Measurements from ENCODE around the gene KCNF1.
A peak's percentile ranks its signal among the peaks of the same experiment; 100 is the strongest.

DNA sequence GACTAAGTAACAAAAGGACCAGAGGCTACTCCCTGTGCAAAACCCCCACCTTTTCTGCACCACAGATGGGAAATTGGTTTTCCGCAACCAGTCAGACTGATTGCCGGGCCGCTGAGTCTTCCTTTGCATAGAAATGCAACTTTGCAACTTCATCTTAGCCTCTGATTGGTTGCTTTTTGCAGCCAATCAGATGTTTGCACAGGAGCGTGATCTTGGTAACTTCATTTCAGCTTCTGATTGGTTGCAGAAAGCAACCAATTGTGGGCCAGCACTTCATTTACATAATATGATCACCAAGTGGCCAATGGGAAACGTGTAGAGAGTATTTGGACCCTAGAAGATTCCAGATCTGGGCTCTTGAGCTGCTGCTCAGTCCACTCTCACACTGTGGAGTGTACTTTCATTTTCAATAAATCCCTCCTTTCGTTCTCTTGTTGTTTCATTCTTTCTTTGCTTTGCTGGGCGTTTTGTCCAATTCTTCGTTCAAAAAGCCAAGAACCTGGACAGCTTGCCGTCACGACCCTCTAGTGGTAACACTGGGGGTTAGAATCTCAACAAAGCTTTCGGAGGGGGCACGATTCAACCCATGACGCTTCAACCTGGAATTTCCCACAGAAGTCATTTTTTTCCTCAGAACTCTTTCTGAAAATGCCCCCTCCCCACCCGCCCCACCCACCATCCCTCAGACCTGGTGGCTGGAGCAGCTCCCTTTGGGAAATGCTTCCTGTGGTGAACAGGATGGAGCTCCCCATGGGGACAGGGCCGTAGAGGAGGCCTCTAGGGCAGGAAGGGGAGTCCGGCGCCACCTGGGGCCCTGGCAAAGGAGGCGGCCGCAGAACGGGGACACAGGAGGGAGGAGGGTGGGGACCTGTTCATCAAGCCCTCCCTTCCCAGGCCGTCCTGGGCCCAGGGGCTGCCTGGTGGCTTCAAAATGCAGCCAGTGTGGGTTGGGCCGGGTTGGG is 31.8 kb upstream of the KCNF1 start:
- TF ChIP-seq, protein P1, sequence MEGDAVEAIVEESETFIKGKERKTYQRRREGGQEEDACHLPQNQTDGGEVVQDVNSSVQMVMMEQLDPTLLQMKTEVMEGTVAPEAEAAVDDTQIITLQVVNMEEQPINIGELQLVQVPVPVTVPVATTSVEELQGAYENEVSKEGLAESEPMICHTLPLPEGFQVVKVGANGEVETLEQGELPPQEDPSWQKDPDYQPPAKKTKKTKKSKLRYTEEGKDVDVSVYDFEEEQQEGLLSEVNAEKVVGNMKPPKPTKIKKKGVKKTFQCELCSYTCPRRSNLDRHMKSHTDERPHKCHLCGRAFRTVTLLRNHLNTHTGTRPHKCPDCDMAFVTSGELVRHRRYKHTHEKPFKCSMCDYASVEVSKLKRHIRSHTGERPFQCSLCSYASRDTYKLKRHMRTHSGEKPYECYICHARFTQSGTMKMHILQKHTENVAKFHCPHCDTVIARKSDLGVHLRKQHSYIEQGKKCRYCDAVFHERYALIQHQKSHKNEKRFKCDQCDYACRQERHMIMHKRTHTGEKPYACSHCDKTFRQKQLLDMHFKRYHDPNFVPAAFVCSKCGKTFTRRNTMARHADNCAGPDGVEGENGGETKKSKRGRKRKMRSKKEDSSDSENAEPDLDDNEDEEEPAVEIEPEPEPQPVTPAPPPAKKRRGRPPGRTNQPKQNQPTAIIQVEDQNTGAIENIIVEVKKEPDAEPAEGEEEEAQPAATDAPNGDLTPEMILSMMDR (IDR thresholded peaks at IDR 0.05; ENCODE audit: control extremely low read depth in 1 of 3, insufficient read depth in 1 of 3, low read depth in 1 of 3, low read length in 3 of 3) = peak in 2 of 3 experiments; percentile 4 to 5; a peak in 1 of 4 replicates
- TF ChIP-seq POLR2AphosphoS5 (IDR thresholded peaks at IDR 0.05; ENCODE audit: low read depth, low read length) (no peak), FOSL1 (IDR thresholded peaks at IDR 0.05; ENCODE audit: insufficient read depth, low read depth, low read length) (no peak), CREB1 (IDR thresholded peaks at IDR 0.05) (no peak), KDM5A (IDR thresholded peaks at IDR 0.05; ENCODE audit: low read length) (no peak), TCF12 (IDR thresholded peaks at IDR 0.05; ENCODE audit: low read depth, low read length) (no peak), EP300 (IDR thresholded peaks at IDR 0.05; ENCODE audit: borderline replicate concordance in 1 of 2, low read depth in 2 of 2, low read length in 2 of 2) (no peak), JUND (IDR thresholded peaks at IDR 0.05; ENCODE audit: low read length) (no peak), TAF1 (IDR thresholded peaks at IDR 0.05; ENCODE audit: low read depth, low read length) (no peak), EZH2 (IDR thresholded peaks at IDR 0.05; ENCODE audit: low read depth, low read length, severe bottlenecking) (no peak), NANOG (IDR thresholded peaks at IDR 0.05; ENCODE audit: insufficient read depth, low read depth, low read length, poor library complexity, severe bottlenecking) (no peak)
